ENCODE results near the gene FRG1. TPM values are rescaled to one million over a fixed set of nuclear protein-coding genes. Genes with fewer than 3 reads are reported as not detected.
"Not testable (repeated sequence)": the region's sequence is repeated elsewhere in the genome, so short reads cannot be mapped to it uniquely, and the experiment has no call there.

FRG1 gene
- 25.4 and 30.5 TPM in 2 replicates for total RNA-seq (2014; rRNA removed; shearing (Covaris generic); ENCODE audit: low replicate concordance)

DNA sequence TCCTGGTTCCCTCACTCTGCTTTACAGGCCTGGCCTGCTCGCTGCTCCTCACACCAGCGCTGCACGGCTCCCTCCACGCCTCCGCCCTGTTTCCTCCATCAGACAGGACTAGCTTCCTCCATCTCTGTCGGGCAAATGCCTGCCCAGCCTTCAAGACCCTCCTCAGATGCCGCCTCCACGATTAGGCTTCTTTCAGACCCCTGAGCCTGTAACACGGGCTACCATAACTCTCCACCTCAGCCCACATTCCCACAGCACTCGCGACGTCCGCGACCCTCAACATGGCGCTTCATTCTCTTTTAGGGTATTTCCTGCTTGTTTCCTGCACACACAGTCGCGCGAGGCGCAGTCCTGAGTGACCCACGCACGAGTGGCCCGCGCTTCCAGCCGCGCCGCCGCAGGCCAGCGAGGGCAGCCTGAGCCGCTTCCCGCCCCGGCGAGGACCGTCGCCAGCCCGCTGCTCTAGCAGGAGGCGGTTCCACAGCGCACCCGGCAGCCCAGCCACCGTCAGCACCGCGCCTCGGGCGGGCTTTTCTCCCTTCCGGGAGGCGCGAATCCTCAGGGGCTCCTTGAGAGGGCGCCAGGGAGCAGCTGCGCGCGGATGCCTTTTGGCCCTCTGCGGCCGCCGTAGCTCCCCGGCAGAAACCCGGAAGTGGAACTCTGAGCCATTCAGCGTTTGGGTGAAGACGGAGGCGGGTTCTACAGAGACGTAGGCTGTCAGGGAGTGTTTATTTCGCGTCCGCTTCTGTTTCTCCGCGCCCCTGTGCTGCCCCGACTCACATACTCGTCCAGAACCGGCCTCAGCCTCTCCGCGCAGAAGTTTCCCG lies at the start of gene FRG1:
Gene FRG1 (plus strand): TSS at position 695 of the 827 bp plus-strand sequence. CDS start 138 bp downstream, outside the sequence.
- Histone ChIP-seq H3K27me3 (no peaks in the 10 kb centered on the region), H3K9me3 (no peaks in the 10 kb centered on the region), H3K36me3 (no peaks in the 10 kb centered on the region), H3K4me3 (peak within 1 kb of the TSS; percentile 79)
- DNase-seq = peak; percentile 92

DNA sequence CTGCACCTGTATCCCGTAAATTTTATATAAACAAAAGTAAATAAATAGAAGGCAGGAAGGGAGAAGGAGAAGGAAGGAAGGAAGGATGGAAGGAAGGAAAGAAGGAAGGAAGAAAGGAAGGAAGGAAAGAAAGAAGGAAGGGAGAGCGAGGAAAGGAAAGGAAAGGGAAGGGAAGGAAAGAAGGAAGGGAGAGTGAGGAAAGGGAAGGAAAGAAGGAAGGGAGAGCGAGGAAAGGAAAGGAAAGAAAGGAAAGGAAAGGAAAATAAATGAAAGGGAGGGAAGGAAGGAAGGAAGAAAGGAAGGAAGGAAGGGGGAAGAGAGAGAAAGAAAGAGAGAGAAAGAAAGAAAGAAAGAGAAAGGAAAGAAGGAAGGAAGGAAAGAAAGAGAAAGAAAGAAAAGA lies 43.0 kb upstream of the FRG1 start:
- no peaks in the 10 kb centered on the region for H3K36me3 ChIP-seq
- no peak for DNase-seq

DNA sequence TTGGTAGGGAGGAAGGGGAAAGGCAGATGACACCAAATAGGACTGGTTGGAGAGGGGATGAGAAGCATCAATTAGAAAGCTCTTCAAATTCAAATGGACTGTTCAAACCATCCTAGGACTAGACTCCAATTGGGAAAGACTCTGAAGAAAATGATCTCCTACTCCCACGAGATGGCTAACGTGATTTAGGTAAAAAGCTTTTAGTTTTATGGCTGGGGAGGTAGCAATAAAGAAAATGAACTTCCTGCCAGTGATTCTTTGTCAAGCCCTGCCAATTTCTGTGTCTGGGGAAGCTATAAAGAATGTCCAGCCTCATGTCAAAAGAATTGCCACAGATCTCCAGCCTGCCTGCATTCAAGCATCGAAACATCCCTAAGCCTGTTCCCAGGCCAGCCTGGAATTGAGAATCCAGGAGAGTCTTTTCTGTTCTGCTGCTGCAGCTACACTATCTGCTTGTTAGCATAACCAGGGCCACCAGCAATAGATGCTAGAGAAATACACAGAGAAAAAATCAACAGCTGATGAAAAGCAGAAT lies 41.1 kb upstream of the FRG1 start:
- not testable (repeated sequence) for H3K9me3 ChIP-seq, DNase-seq, H3K27me3 ChIP-seq, H3K4me3 ChIP-seq, H3K36me3 ChIP-seq

More for the DNA sequence above, 43.0 kb upstream of the FRG1 start:
- Histone ChIP-seq H3K9me3 (no peaks in the 10 kb centered on the region), H3K27me3 (no peaks in the 10 kb centered on the region), H3K4me3 (no peak overlapping the region)

- H3K27me3 ChIP-seq, H3K9me3 ChIP-seq, H3K36me3 ChIP-seq, H3K4me3 ChIP-seq: not testable (repeated sequence)
- DNase-seq = peak; percentile 4
Measured at GRCh38 chr4:189904420-189905027, 36.1 kb upstream of the FRG1 start.

DNA sequence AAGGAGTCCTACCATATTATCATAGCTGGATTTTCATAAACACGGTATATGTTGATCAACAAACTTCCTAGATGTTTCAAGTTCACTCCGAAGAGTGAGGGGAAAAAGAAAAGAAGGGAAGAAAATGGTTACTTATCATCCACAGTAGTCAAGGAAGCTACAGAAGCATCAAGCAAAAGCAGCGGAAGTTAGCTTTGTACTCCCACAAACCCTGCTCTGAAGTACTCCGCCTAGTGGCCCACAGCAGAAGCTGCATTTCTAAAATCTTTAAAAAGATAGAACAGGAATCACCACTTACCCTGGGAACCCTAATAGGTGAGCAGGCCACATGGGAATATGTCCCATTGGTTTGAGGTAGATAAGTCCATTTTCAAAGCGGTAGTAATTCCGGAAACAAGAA lies 28.5 kb upstream of the FRG1 start:
- H3K36me3 ChIP-seq = no peaks in the 10 kb centered on the region
- H3K27me3 ChIP-seq = no peaks in the 10 kb centered on the region
- H3K9me3 ChIP-seq = no peaks in the 10 kb centered on the region
- no peak overlapping the region for H3K4me3 ChIP-seq
- DNase-seq = no peak

DNA sequence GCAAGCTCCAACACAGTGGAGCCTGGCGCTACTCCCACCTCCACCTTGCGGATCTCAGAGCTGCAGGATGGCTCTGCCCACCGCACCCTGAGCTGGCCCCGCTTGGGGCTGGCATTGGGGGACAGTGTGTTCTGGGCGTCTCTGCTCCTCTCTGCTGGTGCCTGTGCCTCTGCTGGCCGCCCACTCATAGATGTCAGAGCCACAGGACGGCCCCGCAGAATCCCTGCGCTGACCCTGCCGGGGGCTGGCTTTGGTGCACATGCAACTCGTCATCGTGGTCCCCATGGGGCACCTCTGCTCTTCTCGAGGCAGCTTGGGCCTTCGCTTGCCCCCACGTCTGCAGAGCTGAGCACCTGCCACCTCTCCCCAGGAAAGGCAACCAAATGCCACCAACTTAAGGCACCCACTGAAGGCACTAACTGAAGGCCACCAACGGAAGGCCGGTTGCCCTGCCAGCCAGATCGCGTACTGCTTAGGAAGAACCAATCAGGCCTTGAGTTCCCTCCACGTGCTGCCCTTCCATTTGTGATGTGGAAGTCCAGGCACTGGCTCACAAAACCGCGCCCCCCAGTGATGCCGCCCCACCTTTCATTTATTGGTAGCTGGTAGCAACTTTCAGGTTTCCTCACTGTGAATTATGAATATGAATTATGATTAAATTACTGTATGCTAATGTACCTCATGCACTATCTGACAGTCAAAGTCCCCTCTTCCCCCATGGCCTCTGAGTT lies 23.3 kb upstream of the FRG1 start:
- no peak overlapping the region for H3K4me3 ChIP-seq
- H3K36me3 ChIP-seq = no peaks in the 10 kb centered on the region
- DNase-seq = no peak
- H3K9me3 ChIP-seq = no peaks in the 10 kb centered on the region
- H3K27me3 ChIP-seq = no peaks in the 10 kb centered on the region

GRCh38 chr4:189921058-189921457 lies 19.6 kb upstream of the FRG1 start:
- DNase-seq = no peak
- Histone ChIP-seq H3K4me3 (no peak overlapping the region), H3K36me3 (no peaks in the 10 kb centered on the region), H3K9me3 (no peaks in the 10 kb centered on the region), H3K27me3 (no peaks in the 10 kb centered on the region)

GRCh38 chr4:189926742-189927141 lies 13.9 kb upstream of the FRG1 start:
- H3K36me3 ChIP-seq, DNase-seq, H3K4me3 ChIP-seq, H3K27me3 ChIP-seq, H3K9me3 ChIP-seq: not testable (repeated sequence)

DNA sequence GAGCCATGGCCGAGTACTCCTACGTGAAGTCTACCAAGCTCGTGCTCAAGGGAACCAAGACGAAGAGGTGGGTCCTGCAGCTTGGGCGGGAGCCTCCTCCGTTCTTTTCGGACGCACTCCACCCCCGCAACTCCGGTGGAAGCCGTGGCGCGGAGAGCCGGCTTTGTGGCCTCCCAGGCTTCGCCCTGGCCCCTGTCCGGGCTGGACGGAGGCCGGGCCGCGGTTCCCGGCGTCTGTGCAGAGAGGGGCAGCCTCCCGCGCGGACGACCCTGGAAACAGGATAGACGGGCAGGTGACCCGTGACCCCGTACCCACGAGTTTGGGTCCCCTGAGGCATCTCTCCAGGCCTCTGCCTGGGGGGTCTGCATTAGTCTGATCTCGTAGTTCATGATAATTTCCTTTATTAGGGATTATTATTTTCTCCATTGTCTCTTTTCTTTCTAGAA lies 356 bp downstream of the FRG1 start:
- H3K4me3 ChIP-seq = peak overlapping the region; percentile 79
- DNase-seq = no peak
- no peaks in the 10 kb centered on the region for H3K27me3 ChIP-seq
- no peaks in the 10 kb centered on the region for H3K36me3 ChIP-seq
- no peaks in the 10 kb centered on the region for H3K9me3 ChIP-seq

DNA sequence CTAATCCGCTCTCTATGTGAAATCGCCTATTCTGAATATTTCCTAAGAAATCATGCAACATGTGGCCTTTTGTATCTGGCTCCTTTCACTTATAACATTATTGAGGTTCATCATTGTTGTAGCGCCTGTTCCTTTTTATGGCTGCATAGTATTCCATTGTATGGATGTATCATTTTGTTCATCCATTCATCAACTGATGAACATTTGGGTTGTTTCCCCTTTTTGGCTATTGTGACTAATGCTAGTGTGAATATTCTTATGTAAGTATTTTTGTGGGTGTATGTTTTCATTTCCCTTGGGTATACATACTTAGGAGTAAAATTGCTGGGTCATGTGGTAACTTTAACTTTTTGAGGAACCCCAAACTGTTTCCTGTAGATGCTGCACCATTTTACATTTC lies 1.7 kb downstream of the FRG1 start:
- H3K36me3 ChIP-seq, H3K4me3 ChIP-seq, H3K27me3 ChIP-seq, DNase-seq, H3K9me3 ChIP-seq: not testable (repeated sequence)

- not testable (repeated sequence) for DNase-seq, H3K36me3 ChIP-seq, H3K9me3 ChIP-seq, H3K27me3 ChIP-seq, H3K4me3 ChIP-seq
Measured at GRCh38 chr4:189944077-189944476, 3.4 kb downstream of the FRG1 start.

DNA sequence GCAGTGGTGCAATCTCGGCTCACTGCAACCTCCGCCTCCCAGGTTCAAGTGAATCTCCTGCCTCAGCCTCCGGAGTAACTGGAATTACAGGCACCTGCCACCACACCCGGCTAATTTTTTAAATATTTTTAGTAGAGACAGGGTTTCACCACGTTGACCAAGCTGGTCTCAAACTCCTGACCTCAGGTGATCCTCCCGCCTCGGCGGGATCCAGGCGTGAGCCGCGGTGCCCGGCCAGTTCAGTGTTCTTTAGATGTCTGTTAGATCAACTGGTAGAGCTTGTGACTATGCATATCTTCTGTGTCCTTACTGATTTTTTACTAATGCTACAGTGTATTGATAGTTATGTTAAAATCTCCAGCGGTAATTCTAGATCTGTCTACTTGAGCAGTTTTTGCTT lies 6.2 kb downstream of the FRG1 start:
- not testable (repeated sequence) for H3K4me3 ChIP-seq, DNase-seq, H3K9me3 ChIP-seq, H3K27me3 ChIP-seq, H3K36me3 ChIP-seq

DNA sequence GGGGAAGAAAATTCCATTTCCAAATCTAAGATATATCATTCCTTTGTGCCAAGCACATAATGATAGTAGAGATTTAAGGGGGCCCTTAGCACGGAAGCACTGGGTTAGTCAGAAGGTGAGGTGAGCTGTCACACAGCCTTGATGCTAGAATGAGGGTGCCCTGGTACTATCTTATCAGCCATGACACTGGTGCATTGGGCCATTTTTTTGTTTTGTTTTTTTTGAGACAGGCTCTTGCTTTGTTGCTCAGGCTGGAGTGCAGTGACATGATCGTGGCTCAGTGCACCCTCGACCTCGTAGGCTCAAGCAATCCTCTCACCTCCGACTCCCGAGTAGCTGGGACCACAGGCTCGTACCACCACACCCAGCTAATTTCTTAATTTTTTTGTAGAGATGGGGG lies 7.8 kb downstream of the FRG1 start:
- not testable (repeated sequence) for H3K4me3 ChIP-seq, DNase-seq, H3K27me3 ChIP-seq, H3K9me3 ChIP-seq, H3K36me3 ChIP-seq

- not testable (repeated sequence) for DNase-seq, H3K36me3 ChIP-seq, H3K9me3 ChIP-seq, H3K4me3 ChIP-seq, H3K27me3 ChIP-seq
Measured at GRCh38 chr4:189969291-189969690, 28.6 kb downstream of the FRG1 start.

GRCh38 chr4:189973646-189974045 lies 33.0 kb downstream of the FRG1 start:
- Histone ChIP-seq H3K4me3 (no peak overlapping the region), H3K27me3 (no peaks in the 10 kb centered on the region), H3K36me3 (no peaks in the 10 kb centered on the region), H3K9me3 (no peaks in the 10 kb centered on the region)
- no peak for DNase-seq

DNA sequence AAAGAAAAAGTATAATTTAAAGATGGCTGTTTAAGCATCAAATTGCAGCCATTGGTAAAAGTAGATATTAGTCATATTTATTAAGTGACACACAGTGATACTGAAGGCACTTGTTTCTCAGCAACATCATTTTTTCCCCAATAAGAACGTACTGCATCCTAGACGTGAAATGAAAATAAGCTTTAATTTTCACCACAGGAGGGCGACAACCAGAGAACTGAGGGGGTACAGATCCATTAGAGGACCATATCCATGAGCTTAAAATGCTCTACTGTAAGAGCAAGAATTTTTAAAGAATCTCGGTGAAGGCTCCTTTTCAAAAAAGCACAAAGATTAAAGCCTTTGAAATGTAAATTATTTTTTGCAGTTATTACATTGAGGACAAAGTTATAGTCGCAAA lies 33.4 kb downstream of the FRG1 start:
- no peak overlapping the region for H3K4me3 ChIP-seq
- no peak for DNase-seq
- no peaks in the 10 kb centered on the region for H3K9me3 ChIP-seq
- no peaks in the 10 kb centered on the region for H3K36me3 ChIP-seq
- H3K27me3 ChIP-seq = no peaks in the 10 kb centered on the region

Measured in MG63 (cell line).